Skeletal muscle satellite cell (primary cell): ENCODE data around the gene MTPN.

Source experiments
- H3K27me3 ChIP-seq: 2 replicates; pipeline ENCODE4 v1.7.0; 2013; ENCODE audit warnings: low read length; ENCODE audit not compliant: control insufficient read depth, insufficient read depth
- H3K36me3 ChIP-seq: 2 replicates; pipeline ENCODE4 v1.7.0; 2013; ENCODE audit warnings: mild to moderate bottlenecking, control low read depth, low read length; ENCODE audit not compliant: insufficient read depth
- H3K4me1 ChIP-seq: 2 replicates; pipeline ENCODE4 v1.7.0; 2013; ENCODE audit warnings: low read length; ENCODE audit not compliant: control insufficient read depth, insufficient read depth
- H3K4me2 ChIP-seq: 2 replicates; pipeline ENCODE4 v1.7.0; 2013; ENCODE audit warnings: mild to moderate bottlenecking, low read length
- H3K4me3 ChIP-seq: 2 replicates; pipeline ENCODE4 v1.7.0; 2013; ENCODE audit warnings: low read length
- H3K9ac ChIP-seq: 2 replicates; pipeline ENCODE4 v1.7.0; 2013; ENCODE audit warnings: mild to moderate bottlenecking, low read depth, low read length, moderate library complexity
- H3K9me3 ChIP-seq: replicated peaks from 2 replicates; pipeline ENCODE4 v1.7.0; 2013; ENCODE audit warnings: mild to moderate bottlenecking, control low read depth, low read length

The MTPN gene

DNA sequence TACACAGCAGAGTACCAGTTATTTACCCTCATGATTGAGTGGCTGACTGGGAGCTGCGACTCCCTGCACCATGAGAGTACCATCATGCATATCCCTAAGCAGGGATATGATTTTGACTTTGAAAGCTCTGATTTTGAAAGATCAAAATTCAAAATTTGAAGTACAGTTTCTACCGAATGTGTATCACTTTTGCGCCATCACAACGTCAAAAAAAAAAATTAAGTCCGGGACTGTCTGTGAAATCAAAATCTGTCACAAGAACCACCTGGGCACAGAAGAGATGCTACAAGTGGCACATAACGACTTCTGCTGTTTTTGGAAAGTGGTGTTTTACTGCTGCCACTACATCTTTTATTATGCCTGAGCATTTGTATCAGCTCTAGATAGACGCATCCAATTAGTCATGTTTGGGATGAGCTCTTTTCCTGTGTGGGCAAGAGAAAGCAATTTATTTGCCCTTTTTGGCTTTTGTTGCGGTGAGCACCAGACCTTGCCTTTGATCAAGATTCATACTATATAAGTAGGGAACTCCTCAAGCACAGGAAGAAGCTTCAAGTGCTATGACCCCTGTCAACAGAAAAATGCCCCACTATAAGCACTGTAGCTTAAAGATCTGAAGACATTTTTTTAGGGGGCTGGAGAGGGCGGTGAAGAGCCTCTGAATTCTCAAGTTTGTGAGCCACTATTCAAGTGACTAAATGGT lies 10.7 kb downstream of the MTPN start:
- H3K4me2 ChIP-seq: no peak overlapping the region
- H3K4me3 ChIP-seq: no peak overlapping the region
- peaks cover 18% of the 10 kb centered on the region for H3K4me1 ChIP-seq
- H3K9ac ChIP-seq: no peak overlapping the region
- H3K9me3 ChIP-seq: no peaks in the 10 kb centered on the region
- H3K27me3 ChIP-seq: no peaks in the 10 kb centered on the region
- H3K36me3 ChIP-seq: peaks cover 12% of the 10 kb centered on the region

DNA sequence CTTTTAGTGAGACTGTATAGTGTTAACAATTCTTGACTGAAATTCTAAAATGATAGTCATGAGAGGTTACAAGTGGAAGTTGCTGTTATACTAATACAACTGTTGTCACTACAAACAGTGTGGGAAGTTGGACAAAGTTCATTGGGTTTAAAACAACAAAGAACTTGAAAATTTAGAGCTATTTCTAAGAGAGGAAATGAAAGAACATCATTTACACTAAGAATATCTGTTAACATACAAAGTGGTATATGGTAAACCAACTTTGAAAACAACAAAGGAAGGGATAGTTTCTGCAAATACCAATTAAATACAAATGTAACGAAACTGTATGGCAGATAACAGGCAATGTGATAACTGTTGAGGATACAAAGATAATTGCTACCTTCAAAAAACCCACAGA lies 11.6 kb downstream of the MTPN start:
- H3K9me3 ChIP-seq: no peaks in the 10 kb centered on the region
- H3K9ac ChIP-seq: no peak overlapping the region
- no peaks in the 10 kb centered on the region for H3K27me3 ChIP-seq
- no peak overlapping the region for H3K4me2 ChIP-seq
- no peak overlapping the region for H3K4me3 ChIP-seq
- H3K4me1 ChIP-seq: peaks cover 27% of the 10 kb centered on the region
- peaks cover 10% of the 10 kb centered on the region for H3K36me3 ChIP-seq

DNA sequence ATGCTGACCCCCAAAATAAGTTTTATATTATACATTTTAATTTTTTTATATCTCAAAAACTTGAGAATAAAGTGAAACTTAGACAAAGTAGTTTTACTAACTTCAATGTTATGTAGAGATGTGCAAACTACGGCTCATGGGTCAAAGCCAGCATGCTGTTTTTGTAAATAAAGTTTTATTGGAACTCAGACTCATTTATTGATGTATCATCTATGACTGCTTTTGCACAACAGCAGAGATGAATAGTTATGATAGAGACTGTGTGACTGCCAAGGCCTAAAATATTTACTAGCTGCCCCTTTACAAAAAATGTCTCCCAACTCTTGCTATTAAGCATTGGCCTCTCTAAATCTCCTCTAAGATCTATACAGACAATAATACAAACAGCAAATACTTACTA lies 12.4 kb downstream of the MTPN start:
- Histone ChIP-seq H3K27me3 (no peaks in the 10 kb centered on the region), H3K36me3 (peaks cover 9% of the 10 kb centered on the region), H3K4me1 (peaks cover 35% of the 10 kb centered on the region), H3K4me3 (no peak overlapping the region), H3K9me3 (no peaks in the 10 kb centered on the region), H3K4me2 (peak overlapping the region; percentile 27), H3K9ac (no peak overlapping the region)

DNA sequence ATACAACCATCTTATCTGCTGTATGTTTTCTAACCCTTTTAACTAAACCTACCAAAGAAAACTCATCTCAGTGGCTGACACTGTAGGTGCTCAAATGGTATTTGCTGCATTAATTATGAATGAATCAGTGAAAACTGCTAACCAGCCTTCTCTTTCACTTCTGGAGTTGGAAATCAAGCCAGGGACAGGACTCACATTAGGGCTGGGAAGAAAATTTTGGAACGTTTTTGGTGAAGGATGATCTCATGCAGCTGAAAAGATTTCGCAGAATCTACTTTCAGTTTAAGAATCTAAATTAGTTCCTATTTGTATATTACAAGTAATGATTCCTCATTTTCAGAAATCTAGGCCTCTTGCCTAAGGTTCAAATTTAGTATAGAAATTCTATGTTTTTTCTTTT lies 12.9 kb downstream of the MTPN start:
- Histone ChIP-seq H3K27me3 (no peaks in the 10 kb centered on the region), H3K9me3 (no peaks in the 10 kb centered on the region), H3K36me3 (peaks cover 8% of the 10 kb centered on the region), H3K9ac (no peak overlapping the region), H3K4me2 (peak overlapping the region; percentile 27), H3K4me3 (no peak overlapping the region), H3K4me1 (peaks cover 36% of the 10 kb centered on the region)

DNA sequence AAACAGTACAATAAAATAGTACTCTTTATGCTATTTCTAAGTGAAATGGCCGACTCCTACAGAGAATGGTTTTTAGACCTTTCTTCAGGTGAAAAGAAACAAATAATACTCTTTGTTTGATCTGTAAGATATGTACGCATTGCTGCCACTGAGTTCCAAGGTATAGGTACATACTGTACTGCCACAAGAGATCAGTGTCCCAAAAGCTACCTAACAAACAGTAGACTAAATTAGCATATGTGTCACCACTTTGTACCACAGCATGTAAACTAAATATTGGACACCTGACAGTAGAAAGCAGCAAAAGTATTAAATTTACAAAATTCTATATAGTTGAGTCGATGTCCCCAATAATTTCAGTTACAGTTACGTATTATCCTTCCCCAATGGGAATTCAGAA lies 14.4 kb downstream of the MTPN start:
- no peak overlapping the region for H3K9ac ChIP-seq
- no peaks in the 10 kb centered on the region for H3K9me3 ChIP-seq
- peaks cover 4% of the 10 kb centered on the region for H3K36me3 ChIP-seq
- no peaks in the 10 kb centered on the region for H3K27me3 ChIP-seq
- H3K4me3 ChIP-seq: no peak overlapping the region
- no peak overlapping the region for H3K4me2 ChIP-seq
- peaks cover 36% of the 10 kb centered on the region for H3K4me1 ChIP-seq

DNA sequence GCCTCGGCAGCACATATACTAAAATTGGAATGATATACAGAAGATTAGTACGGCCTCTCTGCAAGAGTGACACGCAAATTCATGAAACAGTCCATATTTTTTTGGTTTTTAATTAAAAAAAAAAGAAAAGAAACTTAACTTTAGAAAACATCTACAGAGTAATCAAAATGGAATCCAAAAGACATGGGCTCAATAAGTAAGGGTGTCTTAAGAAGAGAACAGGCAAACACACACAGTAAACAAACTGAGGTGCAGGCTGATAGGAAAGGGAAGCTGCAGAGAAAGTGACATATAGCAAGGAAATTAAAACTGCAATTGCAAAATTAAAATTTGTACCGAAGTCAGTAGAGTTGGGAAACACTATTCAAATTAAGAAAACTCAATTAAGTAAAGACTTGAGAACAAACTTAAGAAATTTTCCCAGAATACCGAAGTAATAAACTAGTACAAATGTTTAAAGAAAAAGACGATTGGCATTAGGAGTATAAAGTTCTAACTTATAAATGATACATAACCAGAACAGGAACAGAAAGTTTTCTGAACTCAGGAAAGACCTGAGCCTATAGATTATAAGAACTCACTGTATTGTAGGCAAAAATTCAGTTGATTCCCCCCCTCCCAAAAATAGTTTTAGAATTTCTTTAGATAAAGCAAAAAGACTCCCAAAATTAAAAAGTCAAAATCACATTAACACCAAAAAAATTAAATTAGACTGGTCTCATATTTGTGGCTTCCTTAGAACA lies 16.3 kb downstream of the MTPN start:
- Histone ChIP-seq H3K4me1 (peaks cover 27% of the 10 kb centered on the region), H3K4me2 (peak overlapping the region; percentile 30), H3K4me3 (no peak overlapping the region), H3K9ac (no peak overlapping the region), H3K9me3 (no peaks in the 10 kb centered on the region), H3K27me3 (no peaks in the 10 kb centered on the region), H3K36me3 (peaks cover 5% of the 10 kb centered on the region)

DNA sequence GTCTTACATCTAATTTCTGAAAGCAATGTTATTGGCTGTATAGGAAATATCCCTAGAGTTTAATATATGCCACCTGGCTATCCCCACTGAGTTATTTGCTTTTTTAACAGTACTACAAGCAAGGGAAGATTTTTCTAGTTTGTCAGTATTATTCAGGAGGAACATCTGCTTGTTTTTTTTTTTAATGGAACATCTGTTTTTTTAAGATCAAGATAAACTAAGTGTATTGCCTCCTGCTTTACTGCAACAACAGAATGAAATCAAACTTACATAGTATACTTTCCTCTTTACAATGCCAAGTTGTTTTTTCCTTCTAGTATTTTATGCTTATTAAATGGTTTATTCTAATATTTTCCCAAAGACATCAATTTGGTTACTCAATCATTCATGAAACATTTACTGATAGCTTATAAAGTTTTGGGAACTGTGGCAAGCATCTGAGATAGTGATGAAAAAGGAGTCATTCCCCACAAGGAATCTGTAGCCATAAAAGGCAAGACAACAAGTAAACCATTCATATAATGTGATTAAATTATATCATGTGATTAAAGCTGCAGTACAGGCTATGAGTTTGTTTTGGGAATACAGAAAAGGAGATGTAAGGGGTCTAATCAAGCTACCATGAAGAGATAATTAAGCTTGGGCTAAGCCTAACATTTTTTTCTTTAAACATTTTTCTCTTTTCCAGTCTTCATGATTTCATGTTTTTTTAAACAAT lies 17.4 kb downstream of the MTPN start:
- peaks cover 7% of the 10 kb centered on the region for H3K36me3 ChIP-seq
- no peaks in the 10 kb centered on the region for H3K27me3 ChIP-seq
- H3K9me3 ChIP-seq: no peaks in the 10 kb centered on the region
- H3K4me1 ChIP-seq: peaks cover 27% of the 10 kb centered on the region
- H3K4me3 ChIP-seq: no peak overlapping the region
- no peak overlapping the region for H3K9ac ChIP-seq
- no peak overlapping the region for H3K4me2 ChIP-seq

DNA sequence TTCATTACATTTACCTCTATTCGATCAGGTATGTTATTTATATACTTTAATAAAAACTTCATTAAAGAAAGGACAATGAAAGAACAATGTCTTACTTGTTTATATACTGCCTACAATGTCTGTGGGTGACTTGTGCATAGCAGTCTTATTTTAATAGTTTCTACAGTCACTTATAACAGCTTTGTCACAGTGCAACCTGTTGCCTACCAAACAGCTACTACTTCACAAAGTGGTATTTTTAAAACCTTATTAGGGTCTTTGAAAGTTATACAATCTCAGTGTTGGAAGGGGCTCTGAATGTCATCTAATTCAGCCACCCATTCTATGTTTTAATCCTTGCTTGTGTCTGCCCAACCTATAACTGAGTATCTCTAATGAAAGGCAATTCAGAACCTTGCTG lies 19.0 kb downstream of the MTPN start:
- Histone ChIP-seq H3K4me2 (no peak overlapping the region), H3K36me3 (peaks cover 7% of the 10 kb centered on the region), H3K9me3 (no peaks in the 10 kb centered on the region), H3K4me1 (peaks cover 22% of the 10 kb centered on the region), H3K4me3 (no peak overlapping the region), H3K27me3 (no peaks in the 10 kb centered on the region), H3K9ac (no peak overlapping the region)

DNA sequence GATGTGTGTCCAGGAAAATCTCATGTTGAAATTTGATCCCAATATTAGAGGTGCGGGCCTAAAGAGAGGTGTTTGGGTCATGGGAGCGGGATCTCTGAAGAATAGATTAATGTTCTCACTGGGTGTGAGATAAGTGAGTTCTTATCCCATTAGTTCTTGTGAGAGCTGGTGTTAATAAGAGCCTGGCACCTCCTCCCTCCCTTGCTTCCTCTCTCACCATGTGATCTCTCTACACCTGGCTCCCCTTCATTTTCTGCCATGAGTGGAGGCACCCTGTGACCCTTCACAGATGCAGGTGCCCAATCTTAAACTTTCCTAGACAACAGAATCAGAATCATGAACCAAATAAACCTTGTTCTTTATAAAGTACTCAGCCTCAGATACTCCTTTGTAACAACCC lies 19.5 kb downstream of the MTPN start:
- no peaks in the 10 kb centered on the region for H3K9me3 ChIP-seq
- H3K36me3 ChIP-seq: peaks cover 7% of the 10 kb centered on the region
- no peak overlapping the region for H3K9ac ChIP-seq
- H3K4me1 ChIP-seq: peaks cover 22% of the 10 kb centered on the region
- no peak overlapping the region for H3K4me2 ChIP-seq
- no peak overlapping the region for H3K4me3 ChIP-seq
- no peaks in the 10 kb centered on the region for H3K27me3 ChIP-seq

DNA sequence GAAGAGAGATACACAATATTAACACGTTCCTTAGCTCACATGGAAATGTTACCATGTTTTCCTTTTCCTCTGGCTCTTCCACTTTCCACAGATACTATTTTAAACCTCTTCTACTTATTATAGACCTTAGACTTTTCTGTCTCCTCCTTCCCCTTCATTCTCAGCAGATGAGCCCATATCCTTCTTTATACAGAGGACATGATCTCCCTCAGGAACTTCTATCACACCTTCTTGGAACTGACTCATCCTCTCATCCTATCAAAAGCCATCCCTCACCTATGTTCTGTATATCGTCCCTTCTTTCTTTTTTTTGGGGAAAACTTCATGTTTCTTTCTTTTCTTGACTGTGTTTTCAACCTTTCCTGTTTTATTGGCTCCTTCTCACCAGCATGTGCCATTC lies 20.8 kb downstream of the MTPN start:
- H3K36me3 ChIP-seq: peaks cover 9% of the 10 kb centered on the region
- no peak overlapping the region for H3K4me3 ChIP-seq
- peaks cover 17% of the 10 kb centered on the region for H3K4me1 ChIP-seq
- H3K27me3 ChIP-seq: no peaks in the 10 kb centered on the region
- H3K9ac ChIP-seq: no peak overlapping the region
- H3K9me3 ChIP-seq: no peaks in the 10 kb centered on the region
- no peak overlapping the region for H3K4me2 ChIP-seq

DNA sequence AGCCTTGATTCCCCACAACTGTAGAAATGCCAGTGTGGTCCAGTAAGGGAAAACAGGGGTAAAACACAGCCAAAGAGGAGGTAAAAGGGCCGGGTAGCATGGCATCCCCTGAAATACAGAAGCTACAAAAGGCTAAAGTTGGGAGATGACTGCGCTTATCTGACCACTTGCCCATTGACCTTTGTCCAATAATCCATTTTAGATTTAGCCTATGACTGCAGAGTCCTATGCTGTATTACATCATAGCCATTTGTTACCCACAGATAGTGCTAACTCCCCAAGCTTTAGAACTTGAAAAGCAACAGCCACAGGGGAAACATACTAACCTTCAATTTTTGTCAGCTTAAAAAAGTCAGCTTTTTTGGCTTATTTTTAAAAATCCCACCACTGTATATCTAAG lies 26.2 kb downstream of the MTPN start:
- no peaks in the 10 kb centered on the region for H3K4me1 ChIP-seq
- no peak overlapping the region for H3K4me3 ChIP-seq
- H3K9ac ChIP-seq: no peak overlapping the region
- no peak overlapping the region for H3K4me2 ChIP-seq
- H3K9me3 ChIP-seq: no peaks in the 10 kb centered on the region
- peaks cover 43% of the 10 kb centered on the region for H3K36me3 ChIP-seq
- no peaks in the 10 kb centered on the region for H3K27me3 ChIP-seq
